ENCODE measurements around the gene CD79A. TPM values are rescaled to one million over a fixed set of nuclear protein-coding genes. Genes with fewer than 3 reads are reported as not detected.

CD79A gene
- total and polyA plus RNA-seq, 2 donors (not counting 3 experiments of a cell fraction or from before 2014, with no cell fraction given) = 0.32 TPM; not detected in 1

DNA sequence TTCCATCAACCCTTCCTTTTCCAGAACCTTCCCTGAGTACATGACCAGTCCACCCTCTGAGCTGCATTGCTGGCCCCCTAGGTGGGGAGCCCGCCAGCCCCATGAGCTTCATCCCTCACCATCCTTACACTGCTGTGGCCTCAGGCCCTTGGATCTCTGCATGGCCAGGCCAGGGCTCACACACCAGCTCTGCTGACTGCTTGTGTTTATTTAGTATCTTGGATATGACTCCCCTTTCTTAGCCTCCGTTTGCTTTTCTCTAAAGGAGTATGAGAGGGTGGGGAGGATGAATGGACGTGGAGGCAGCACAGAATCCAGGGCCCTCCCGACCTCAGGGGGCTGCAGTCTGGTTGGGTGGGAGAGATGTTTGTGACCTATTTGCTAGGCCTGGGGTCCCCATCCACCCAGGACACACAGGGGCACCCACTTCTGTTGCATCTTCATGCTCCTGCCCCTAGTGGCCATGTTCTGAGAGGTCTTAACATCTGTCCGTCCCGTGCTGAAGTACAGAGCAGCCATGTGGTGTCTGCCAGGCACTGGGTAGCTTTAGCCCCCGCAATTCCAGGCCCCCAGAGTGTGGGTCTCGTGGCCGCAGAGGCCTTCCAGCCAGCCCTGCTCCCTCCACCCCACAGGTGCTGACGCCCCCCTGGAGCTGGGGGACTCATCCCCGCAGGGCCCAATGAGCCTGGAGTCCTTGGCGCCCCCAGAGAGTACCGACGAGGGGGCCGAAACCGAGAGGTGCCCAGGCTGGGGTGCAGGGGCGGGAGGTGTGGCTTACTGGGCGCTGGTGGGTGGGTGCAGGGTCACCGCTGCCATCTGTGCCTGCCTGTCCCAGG, 18.9 kb downstream of the CD79A start:
- BruUV-seq (replicated peaks) = no TSS peak
- no peak for DNase-seq (ENCODE audit: low read depth, low spot score)
- Histone ChIP-seq H3K9ac (replicated peaks; ENCODE audit: extremely low read depth, insufficient read depth, low read length) (no peak overlapping the region), H2AFZ (ENCODE audit: low read depth, low read length) (no peak overlapping the region), H3K4me3 (replicated peaks in 1 of 3; ENCODE audit: insufficient read depth in 1 of 3, low read depth in 1 of 3, low read length in 3 of 3) (no peak overlapping the region), H3K9me3 (replicated peaks; ENCODE audit: control insufficient read depth, insufficient read depth, low read length) (no peaks in the 10 kb centered on the region), H3K4me2 (ENCODE audit: insufficient read depth, low read length) (no peak overlapping the region), H3K36me3 (ENCODE audit: control insufficient read depth in 2 of 2, extremely low read depth in 1 of 2, insufficient read depth in 2 of 2, low read length in 2 of 2) (peaks cover 5 to 38% of the 10 kb centered on the region in 2 experiments), H3K27ac (ENCODE audit: insufficient read depth, low read depth, low read length) (no peak overlapping the region), H3K9me1 (replicated peaks; ENCODE audit: control insufficient read depth, extremely low read depth, insufficient read depth, low read length) (no peaks in the 10 kb centered on the region), H4K20me1 (replicated peaks; ENCODE audit: control insufficient read depth, extremely low read depth, insufficient read depth, low read length) (no peaks in the 10 kb centered on the region), H3K4me1 (ENCODE audit: control insufficient read depth, extremely low read depth, insufficient read depth, low read length) (no peaks in the 10 kb centered on the region), H3K79me2 (ENCODE audit: control insufficient read depth, insufficient read depth, low read length) (no peaks in the 10 kb centered on the region), H3K27me3 (ENCODE audit: control insufficient read depth in 2 of 2, insufficient read depth in 2 of 2, low read length in 2 of 2) (no peaks in the 10 kb centered on the region)
- POLR2A ChIA-PET = no interaction called here
- intact Hi-C loops (cut with micrococcal nuclease) = no loop called here
- dilution Hi-C loops (cut with MboI; ENCODE audit: extremely low pct_ligation_motif_present, low sequenced_read_pairs) = no loop called here
- no peak for TF ChIP-seq GATA2 (IDR thresholded peaks at IDR 0.05; ENCODE audit: insufficient read depth, insufficient read length, low read depth, low read length)
- TF ChIP-seq, protein P1, sequence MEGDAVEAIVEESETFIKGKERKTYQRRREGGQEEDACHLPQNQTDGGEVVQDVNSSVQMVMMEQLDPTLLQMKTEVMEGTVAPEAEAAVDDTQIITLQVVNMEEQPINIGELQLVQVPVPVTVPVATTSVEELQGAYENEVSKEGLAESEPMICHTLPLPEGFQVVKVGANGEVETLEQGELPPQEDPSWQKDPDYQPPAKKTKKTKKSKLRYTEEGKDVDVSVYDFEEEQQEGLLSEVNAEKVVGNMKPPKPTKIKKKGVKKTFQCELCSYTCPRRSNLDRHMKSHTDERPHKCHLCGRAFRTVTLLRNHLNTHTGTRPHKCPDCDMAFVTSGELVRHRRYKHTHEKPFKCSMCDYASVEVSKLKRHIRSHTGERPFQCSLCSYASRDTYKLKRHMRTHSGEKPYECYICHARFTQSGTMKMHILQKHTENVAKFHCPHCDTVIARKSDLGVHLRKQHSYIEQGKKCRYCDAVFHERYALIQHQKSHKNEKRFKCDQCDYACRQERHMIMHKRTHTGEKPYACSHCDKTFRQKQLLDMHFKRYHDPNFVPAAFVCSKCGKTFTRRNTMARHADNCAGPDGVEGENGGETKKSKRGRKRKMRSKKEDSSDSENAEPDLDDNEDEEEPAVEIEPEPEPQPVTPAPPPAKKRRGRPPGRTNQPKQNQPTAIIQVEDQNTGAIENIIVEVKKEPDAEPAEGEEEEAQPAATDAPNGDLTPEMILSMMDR (IDR thresholded peaks at IDR 0.05; ENCODE audit: extremely low read depth in 1 of 2, insufficient read depth in 1 of 2, low read depth in 1 of 2, low read length in 2 of 2) = peak; percentile 9 to 13
- CTCF ChIA-PET = interaction anchor here (0.6 to 1.2 kb wide), 2 partner anchors 9 to 88 kb away, joined by 3 to 5 read pairs; no protein-coding TSS in a partner anchor
- no peak for FAIRE-seq

- no peak for FAIRE-seq
- ChIA-PET CTCF (interaction anchor here (0.6 kb wide), 1 partner anchor 87 kb away, joined by 5 read pairs; no protein-coding TSS in a partner anchor), POLR2A (no interaction called here)
- no peaks in the 10 kb centered on the region for H3K79me2 ChIP-seq (ENCODE audit: control insufficient read depth, insufficient read depth, low read length)
- H3K27ac ChIP-seq (ENCODE audit: insufficient read depth, low read depth, low read length) = no peak overlapping the region
- no peaks in the 10 kb centered on the region for H3K9me1 ChIP-seq (replicated peaks; ENCODE audit: control insufficient read depth, extremely low read depth, insufficient read depth, low read length)
- no TSS peak for BruUV-seq (replicated peaks)
- no peaks in the 10 kb centered on the region for H3K27me3 ChIP-seq (ENCODE audit: control insufficient read depth in 2 of 2, insufficient read depth in 2 of 2, low read length in 2 of 2)
- no peaks in the 10 kb centered on the region for H4K20me1 ChIP-seq (replicated peaks; ENCODE audit: control insufficient read depth, extremely low read depth, insufficient read depth, low read length)
- intact Hi-C loops (cut with micrococcal nuclease) = no loop called here
- no peak for DNase-seq (ENCODE audit: low read depth, low spot score)
- dilution Hi-C loops (cut with MboI; ENCODE audit: extremely low pct_ligation_motif_present, low sequenced_read_pairs) = no loop called here
- no peak overlapping the region for H2AFZ ChIP-seq (ENCODE audit: low read depth, low read length)
- H3K4me3 ChIP-seq (replicated peaks in 1 of 3; ENCODE audit: insufficient read depth in 1 of 3, low read depth in 1 of 3, low read length in 3 of 3) = no peak overlapping the region
- H3K9me3 ChIP-seq (replicated peaks; ENCODE audit: control insufficient read depth, insufficient read depth, low read length) = no peaks in the 10 kb centered on the region
- H3K4me2 ChIP-seq (ENCODE audit: insufficient read depth, low read length) = no peak overlapping the region
- H3K4me1 ChIP-seq (ENCODE audit: control insufficient read depth, extremely low read depth, insufficient read depth, low read length) = no peaks in the 10 kb centered on the region
- TF ChIP-seq FOS (IDR thresholded peaks at IDR 0.05; ENCODE audit: borderline replicate concordance, insufficient read depth, low read length) = no peak
- no peak for TF ChIP-seq POLR2AphosphoS5 (IDR thresholded peaks at IDR 0.05; ENCODE audit: insufficient read depth, low read depth, low read length)
- TF ChIP-seq POLR2A (IDR thresholded peaks at IDR 0.05; ENCODE audit: low read depth, low read length) = no peak
- H3K9ac ChIP-seq (replicated peaks; ENCODE audit: extremely low read depth, insufficient read depth, low read length) = no peak overlapping the region
- peaks cover 5 to 38% of the 10 kb centered on the region in 2 experiments for H3K36me3 ChIP-seq (ENCODE audit: control insufficient read depth in 2 of 2, extremely low read depth in 1 of 2, insufficient read depth in 2 of 2, low read length in 2 of 2)
Observed at GRCh38 chr19:41896581-41896942, 19.5 kb downstream of the CD79A start.
